Osteocyte (in vitro differentiated cells): ENCODE data around the gene UGT1A10. TPM values are rescaled to one million over a fixed set of nuclear protein-coding genes. Genes with fewer than 3 reads are reported as not detected.

Source experiments
- DNase-seq: peaks from one replicate; pipeline ENCODE4 v3.0.0; 2021; ENCODE audit warnings: mixed read lengths; ENCODE audit not compliant: unreplicated experiment; ENCODE audit errors: extremely low spot score
- H3K27ac Mint-ChIP-seq: one replicate; pipeline ENCODE4 v1.8.0; 2021; ENCODE audit warnings: mild to moderate bottlenecking, mixed read lengths; ENCODE audit not compliant: unreplicated experiment
- H3K27me3 Mint-ChIP-seq: one replicate; pipeline ENCODE4 v1.8.0; 2021; ENCODE audit warnings: mixed read lengths; ENCODE audit not compliant: unreplicated experiment
- H3K36me3 Mint-ChIP-seq: one replicate; pipeline ENCODE4 v1.8.0; 2021; ENCODE audit warnings: mixed read lengths; ENCODE audit not compliant: unreplicated experiment
- H3K4me1 Mint-ChIP-seq: one replicate; pipeline ENCODE4 v1.8.0; 2021; ENCODE audit warnings: mixed read lengths; ENCODE audit not compliant: unreplicated experiment
- H3K4me3 Mint-ChIP-seq: one replicate; pipeline ENCODE4 v1.8.0; 2021; ENCODE audit warnings: mild to moderate bottlenecking, moderate library complexity, mixed read lengths; ENCODE audit not compliant: unreplicated experiment
- H3K9me3 Mint-ChIP-seq: one replicate; pipeline ENCODE4 v1.8.0; 2021; ENCODE audit warnings: mixed read lengths; ENCODE audit not compliant: unreplicated experiment
- CTCF ChIP-seq: fragments of 200-600 bp; sonication (generic); IDR thresholded peaks from 2 replicates; pipeline ENCODE4 v1.5.0; 2021; ENCODE audit warnings: antibody characterized with exemption, mild to moderate bottlenecking, moderate library complexity
- total RNA-seq: library from RNA; stranded (reverse); gene quantifications from 2 replicates; pipeline ENCODE4 v1.2.1, GENCODE V29; 2021

The UGT1A10 gene
- total RNA-seq, 1 donor from 2014 or later: not detected

- no peak for DNase-seq
- Mint-ChIP-seq H3K4me3 (no peak overlapping the region), H3K36me3 (no peaks in the 10 kb centered on the region), H3K4me1 (no peaks in the 10 kb centered on the region), H3K9me3 (peaks cover 3% of the 10 kb centered on the region), H3K27me3 (peaks cover 19% of the 10 kb centered on the region), H3K27ac (no peak overlapping the region)
- no peak for TF ChIP-seq CTCF
Measured at GRCh38 chr2:233668605-233669260, 32.5 kb downstream of the UGT1A10 start.

DNA sequence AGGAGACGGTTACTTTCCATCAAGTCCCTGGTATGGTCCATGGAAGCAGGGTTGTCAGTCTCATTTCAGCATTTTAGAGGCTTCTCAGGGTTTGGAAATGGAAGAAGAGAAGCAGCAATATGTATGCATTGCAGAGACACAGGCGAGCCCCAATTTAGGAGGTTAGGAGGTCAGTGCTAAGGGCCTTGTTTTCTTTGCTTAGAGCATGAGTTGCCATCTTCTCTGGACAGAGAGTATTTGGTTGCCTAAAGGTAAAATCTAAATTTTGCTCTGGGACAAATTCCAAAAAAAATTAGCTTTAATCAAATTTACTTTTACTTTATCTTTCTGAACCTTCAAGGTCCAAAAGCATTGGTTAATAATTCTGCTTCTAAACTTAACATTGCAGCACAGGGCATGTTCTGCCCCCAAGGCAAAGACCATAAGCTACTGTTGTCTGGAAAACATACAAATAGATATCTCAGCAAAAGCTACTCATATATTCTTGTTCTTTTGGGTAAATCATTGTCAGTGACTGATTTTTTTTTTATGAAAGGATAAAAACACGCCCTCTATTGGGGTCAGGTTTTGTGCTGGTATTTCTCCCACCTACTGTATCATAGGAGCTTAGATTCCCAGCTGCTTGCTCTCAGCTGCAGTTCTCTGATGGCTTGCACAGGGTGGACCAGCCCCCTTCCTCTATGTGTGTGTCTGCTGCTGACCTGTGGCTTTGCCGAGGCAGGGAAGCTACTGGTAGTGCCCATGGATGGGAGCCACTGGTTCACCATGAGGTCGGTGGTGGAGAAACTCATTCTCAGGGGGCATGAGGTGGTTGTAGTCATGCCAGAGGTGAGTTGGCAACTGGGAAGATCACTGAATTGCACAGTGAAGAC lies 35.3 kb downstream of the UGT1A10 start, which contains the start of gene UGT1A9:
Gene UGT1A9, plus strand, starts transcription at position 609 of the 872 bp plus-strand sequence. Its CDS starts 37 bp downstream, at position 646.
- Mint-ChIP-seq H3K9me3 (peaks cover 3% of the 10 kb centered on the region), H3K36me3 (no peaks in the 10 kb centered on the region), H3K4me3 (no peak within 1 kb of the TSS), H3K4me1 (peaks cover 4% of the 10 kb centered on the region), H3K27ac (no peak within 1 kb of the TSS), H3K27me3 (peaks cover 14% of the 10 kb centered on the region)
- TF ChIP-seq CTCF: no peak
- DNase-seq: no peak

GRCh38 chr2:233672886-233673285 lies 36.6 kb downstream of the UGT1A10 start:
- Mint-ChIP-seq H3K9me3 (peaks cover 3% of the 10 kb centered on the region), H3K27me3 (peaks cover 11% of the 10 kb centered on the region), H3K36me3 (no peaks in the 10 kb centered on the region), H3K4me1 (peaks cover 4% of the 10 kb centered on the region), H3K4me3 (no peak overlapping the region), H3K27ac (no peak overlapping the region)
- no peak for DNase-seq
- TF ChIP-seq CTCF: no peak

GRCh38 chr2:233673896-233674295 lies 37.6 kb downstream of the UGT1A10 start:
- TF ChIP-seq CTCF: no peak
- no peak for DNase-seq
- H3K4me3 Mint-ChIP-seq: no peak overlapping the region
- peaks cover 3% of the 10 kb centered on the region for H3K9me3 Mint-ChIP-seq
- no peak overlapping the region for H3K27ac Mint-ChIP-seq
- H3K36me3 Mint-ChIP-seq: no peaks in the 10 kb centered on the region
- H3K27me3 Mint-ChIP-seq: peaks cover 4% of the 10 kb centered on the region
- peaks cover 4% of the 10 kb centered on the region for H3K4me1 Mint-ChIP-seq

DNA sequence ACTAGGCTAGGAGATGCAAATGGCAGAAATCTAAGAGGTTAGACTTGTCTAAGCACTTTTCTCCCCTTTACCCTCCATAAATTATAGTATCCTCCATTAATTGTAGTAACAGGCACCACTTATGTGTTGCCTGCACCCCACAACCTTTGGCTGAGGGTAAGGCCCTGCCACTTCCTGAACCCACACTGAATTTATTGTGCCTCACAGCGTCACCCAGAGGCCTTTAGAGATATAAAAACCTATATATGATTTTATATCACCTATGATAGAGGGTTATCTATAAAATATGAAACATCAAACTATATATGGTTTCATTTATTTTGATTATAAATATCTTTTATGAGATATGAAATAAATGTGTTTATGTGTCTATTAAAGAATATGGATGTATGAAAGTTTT lies 38.1 kb downstream of the UGT1A10 start:
- H3K27ac Mint-ChIP-seq: no peak overlapping the region
- H3K27me3 Mint-ChIP-seq: peaks cover 4% of the 10 kb centered on the region
- no peak for DNase-seq
- no peak for TF ChIP-seq CTCF
- H3K9me3 Mint-ChIP-seq: peaks cover 3% of the 10 kb centered on the region
- no peaks in the 10 kb centered on the region for H3K36me3 Mint-ChIP-seq
- H3K4me1 Mint-ChIP-seq: peaks cover 4% of the 10 kb centered on the region
- H3K4me3 Mint-ChIP-seq: no peak overlapping the region
